AG09319 (cell line): ENCODE measurements around the gene KCNQ4.

ENCODE experiments used
- DNase-seq: peaks from one replicate; pipeline ENCODE4 v3.0.0-alpha.2; 2010; ENCODE audit warnings: low read depth; ENCODE audit errors: extremely low read depth
- TF ChIP-seq, protein P1 (sequence below): IDR thresholded peaks from 2 replicates; pipeline ENCODE4 v1.5.1; 2011; ENCODE audit warnings: low read depth, mild to moderate bottlenecking, inconsistent platforms, low read length, moderate library complexity

KCNQ4 gene

DNA sequence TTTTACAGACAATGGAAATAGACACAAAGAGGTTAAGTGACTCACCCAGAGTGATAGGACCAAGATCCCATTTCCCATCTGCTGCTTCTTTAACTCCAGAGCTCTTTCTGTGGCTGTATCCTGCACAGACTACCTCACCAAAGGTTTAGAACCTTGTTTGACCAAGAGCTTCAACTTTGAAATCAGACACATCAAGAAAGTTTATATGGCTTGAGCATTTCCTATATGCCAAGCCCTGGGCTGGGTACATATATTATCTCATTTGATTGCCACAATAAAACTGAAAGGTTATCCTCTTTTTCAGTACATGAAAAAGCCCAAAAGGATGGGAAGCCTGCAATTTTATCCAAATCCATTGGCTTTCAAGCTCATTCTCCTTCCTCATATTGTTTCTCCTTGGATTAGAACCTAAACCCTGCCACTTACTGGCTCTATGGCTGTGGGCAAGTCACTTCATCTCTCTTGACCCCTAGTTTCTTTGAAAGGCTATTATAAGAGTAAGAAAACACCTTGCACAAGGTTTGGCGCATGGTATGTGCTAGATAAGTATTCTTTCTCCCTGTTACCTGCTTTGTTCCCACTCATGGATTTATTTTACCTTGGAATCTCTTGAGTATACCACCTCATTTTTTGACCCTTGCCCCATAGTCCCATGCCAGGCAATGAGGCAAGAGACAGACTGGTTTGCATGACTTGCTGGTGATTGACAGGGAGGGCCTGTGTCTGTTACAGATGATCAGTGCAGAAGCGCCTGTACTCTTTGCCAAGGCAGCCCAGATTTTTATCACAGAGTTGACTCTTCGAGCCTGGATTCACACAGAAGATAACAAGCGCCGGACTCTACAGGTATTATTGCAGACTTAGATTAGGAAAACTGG, 34.5 kb upstream of the KCNQ4 start:
- no peak for DNase-seq
- TF ChIP-seq, protein P1, sequence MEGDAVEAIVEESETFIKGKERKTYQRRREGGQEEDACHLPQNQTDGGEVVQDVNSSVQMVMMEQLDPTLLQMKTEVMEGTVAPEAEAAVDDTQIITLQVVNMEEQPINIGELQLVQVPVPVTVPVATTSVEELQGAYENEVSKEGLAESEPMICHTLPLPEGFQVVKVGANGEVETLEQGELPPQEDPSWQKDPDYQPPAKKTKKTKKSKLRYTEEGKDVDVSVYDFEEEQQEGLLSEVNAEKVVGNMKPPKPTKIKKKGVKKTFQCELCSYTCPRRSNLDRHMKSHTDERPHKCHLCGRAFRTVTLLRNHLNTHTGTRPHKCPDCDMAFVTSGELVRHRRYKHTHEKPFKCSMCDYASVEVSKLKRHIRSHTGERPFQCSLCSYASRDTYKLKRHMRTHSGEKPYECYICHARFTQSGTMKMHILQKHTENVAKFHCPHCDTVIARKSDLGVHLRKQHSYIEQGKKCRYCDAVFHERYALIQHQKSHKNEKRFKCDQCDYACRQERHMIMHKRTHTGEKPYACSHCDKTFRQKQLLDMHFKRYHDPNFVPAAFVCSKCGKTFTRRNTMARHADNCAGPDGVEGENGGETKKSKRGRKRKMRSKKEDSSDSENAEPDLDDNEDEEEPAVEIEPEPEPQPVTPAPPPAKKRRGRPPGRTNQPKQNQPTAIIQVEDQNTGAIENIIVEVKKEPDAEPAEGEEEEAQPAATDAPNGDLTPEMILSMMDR = no peak

DNA sequence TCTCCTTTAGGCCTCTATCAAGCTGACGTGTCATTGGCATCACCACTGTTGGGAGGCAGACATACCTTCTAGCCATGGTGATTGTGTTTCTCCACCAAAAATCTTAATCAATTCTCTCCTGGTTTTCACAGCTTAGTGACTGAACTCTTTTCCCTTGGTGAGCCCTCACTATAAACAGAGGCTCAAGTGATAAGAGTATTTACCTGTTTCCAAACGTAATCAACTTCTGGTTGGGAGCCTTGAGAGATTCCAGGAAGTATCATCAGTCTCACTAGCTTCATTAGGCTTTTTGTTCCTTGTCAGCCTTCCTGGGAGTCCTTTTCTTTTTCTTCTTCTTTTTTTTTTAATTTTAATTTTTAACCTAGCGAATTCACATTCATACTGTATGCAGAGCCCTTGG, 33.8 kb upstream of the KCNQ4 start:
- TF ChIP-seq, protein P1 = no peak
- DNase-seq = no peak

DNA sequence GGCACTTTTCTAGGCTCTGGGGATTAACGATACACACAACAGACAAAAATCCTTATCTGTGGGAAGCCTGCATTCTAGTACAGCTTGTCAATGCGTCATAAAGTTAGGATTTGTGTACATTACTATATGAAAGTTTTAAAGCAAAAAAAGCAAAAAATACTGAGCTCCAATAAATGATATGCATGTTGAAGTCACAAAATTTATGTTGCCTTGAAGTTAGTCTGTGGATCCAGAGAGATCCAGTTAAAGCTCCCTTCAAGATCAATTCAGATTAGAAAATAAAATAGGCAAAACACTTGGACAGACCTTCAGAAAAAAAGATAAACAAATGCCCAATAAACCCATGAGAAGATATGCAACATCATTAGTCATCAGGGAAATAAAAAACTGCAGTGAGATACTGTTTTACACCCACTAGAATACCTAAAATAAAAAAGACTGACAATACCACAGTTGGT, 33.1 kb upstream of the KCNQ4 start:
- TF ChIP-seq, protein P1 = no peak
- DNase-seq = no peak

DNA sequence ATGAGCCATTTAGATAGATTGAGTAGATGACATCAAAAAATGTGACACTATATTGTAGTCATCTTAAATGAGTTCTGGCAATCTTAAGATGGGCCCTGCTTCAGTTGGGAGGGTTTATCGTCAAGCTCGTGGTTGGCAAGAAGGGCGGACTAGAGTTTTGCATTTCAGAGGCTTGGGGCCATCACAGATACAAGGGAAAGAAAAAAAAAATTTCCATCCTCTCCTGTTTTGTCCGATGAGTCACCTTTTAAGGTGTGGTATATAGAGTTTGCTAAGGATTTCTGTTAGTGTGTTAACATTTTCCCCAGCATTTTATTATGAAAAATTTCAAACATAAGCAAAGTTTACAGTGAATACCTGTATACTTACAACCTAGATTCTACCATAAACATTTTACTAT, 31.8 kb upstream of the KCNQ4 start:
- TF ChIP-seq, protein P1 = no peak
- no peak for DNase-seq

DNA sequence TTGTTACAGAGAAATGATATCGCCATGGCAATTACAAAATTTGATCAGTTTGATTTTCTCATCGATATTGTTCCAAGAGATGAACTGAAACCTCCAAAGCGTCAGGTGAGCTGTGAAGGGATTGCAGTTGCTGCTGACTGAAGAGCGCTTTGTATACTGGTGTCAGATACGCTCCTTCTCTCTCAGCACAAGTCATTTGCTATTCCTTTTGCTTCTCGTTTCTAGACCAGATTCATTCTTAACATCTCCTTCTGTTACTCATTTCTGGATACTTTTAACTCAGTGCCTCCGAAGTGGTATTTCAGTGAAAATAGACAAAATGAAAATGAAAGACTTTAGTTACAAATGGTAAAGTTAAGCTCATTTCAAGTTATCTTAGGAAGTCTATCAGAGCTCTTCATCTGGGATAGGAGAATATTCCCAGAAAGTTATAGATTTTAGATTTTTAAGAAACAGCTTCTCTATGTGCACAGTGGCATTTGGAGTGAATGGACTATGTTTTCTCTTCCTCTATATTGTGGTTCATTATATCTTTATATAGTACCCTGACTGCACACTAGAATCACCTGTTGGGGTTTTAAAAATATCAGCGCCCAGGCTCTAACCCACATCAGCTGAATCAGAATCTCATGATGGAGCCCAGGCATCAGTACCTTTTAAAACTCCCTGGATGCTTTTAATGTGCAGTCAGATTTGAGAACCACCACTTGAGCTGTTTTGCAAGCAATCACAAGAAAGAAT, 30.3 kb upstream of the KCNQ4 start:
- DNase-seq = no peak
- TF ChIP-seq, protein P1 = no peak

DNA sequence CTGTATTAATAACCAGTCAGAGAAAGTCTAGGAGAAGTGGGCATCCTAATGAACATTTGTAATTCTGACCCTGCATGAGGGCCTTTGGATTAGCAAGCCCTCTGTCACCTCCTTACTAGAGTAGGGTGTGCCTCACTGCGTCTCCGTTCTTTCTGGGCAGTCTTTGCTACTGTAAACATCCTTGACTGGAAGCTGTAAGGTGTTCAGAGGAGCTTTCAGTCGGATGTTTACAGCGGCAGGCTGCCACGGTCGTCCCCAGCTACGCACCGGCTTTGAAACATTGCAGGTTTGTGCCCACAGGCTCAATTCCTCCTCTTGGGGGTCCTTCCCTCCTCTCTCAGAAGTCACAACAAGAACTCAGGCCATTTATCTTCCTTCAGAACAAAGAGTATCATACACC, 29.4 kb upstream of the KCNQ4 start:
- TF ChIP-seq, protein P1 = no peak
- no peak for DNase-seq

DNA sequence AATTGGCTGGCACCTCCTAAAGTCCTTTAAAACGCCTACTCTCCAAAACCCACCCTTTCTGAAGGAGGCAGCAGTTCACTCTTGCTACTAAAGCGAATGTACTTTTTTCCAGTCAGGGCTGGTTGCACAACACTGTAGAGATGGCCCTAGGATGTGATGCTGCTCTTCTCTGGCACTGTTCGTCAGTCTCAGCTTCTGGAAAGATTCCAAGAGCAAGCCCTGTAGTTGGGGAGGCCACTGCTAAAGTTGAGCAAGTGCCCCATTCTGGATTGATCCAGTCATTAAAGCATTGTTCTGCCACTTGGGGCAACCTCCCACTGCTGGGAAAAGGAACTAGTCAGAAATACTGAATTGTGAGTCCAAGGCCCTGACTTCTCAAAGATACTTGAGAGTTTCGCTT, 28.5 kb upstream of the KCNQ4 start:
- no peak for DNase-seq
- TF ChIP-seq, protein P1 = no peak
